NT2/D1 (cell line): ENCODE results near the gene NELFE.

Source experiments
- DNase-seq: peaks from one replicate; pipeline ENCODE4 v3.0.0-alpha.2; 2011; ENCODE audit warnings: low read depth, low spot score
- H3K27me3 ChIP-seq: 2 replicates; pipeline ENCODE4 v1.6.0; 2011; ENCODE audit warnings: mild to moderate bottlenecking; ENCODE audit not compliant: insufficient read length, insufficient read depth
- H3K36me3 ChIP-seq: 2 replicates; pipeline ENCODE4 v1.6.1; 2011; ENCODE audit warnings: mild to moderate bottlenecking, low read length, mixed read lengths; ENCODE audit not compliant: insufficient read depth, insufficient read length
- H3K4me1 ChIP-seq: 2 replicates; pipeline ENCODE4 v1.5.1; 2011; ENCODE audit not compliant: insufficient read depth, insufficient read length
- H3K4me3 ChIP-seq: 2 replicates; pipeline ENCODE4 v1.5.1; 2011; ENCODE audit warnings: low read depth; ENCODE audit not compliant: insufficient read length
- H3K9ac ChIP-seq: 2 replicates; pipeline ENCODE4 v1.6.0; 2011; ENCODE audit warnings: low read depth; ENCODE audit not compliant: insufficient read length
- H3K9me3 ChIP-seq: 2 replicates; pipeline ENCODE4 v1.5.1; 2011; ENCODE audit warnings: mild to moderate bottlenecking, low read length; ENCODE audit not compliant: insufficient read depth
- SUZ12 ChIP-seq: IDR thresholded peaks from 2 replicates; pipeline ENCODE4 v1.6.1; 2011; ENCODE audit not compliant: insufficient read length, insufficient read depth; ENCODE audit errors: extremely low read depth
- YY1 ChIP-seq: IDR thresholded peaks from 2 replicates; pipeline ENCODE4 v1.6.1; 2011; ENCODE audit not compliant: insufficient read length, insufficient read depth
- ZNF274 ChIP-seq: IDR thresholded peaks from 2 replicates; pipeline ENCODE4 v1.6.1; 2011; ENCODE audit warnings: mild to moderate bottlenecking, low read depth, low read length

The NELFE gene

GRCh38 chr6:31958412-31958740, 395 bp downstream of the NELFE start:
- DNase-seq = no peak
- no peaks in the 10 kb centered on the region for H3K4me1 ChIP-seq
- H3K9ac ChIP-seq = peak overlapping the region; percentile 96
- no peaks in the 10 kb centered on the region for H3K27me3 ChIP-seq
- H3K4me3 ChIP-seq = peak overlapping the region; percentile 96
- TF ChIP-seq YY1 (no peak), ZNF274 (no peak), SUZ12 (no peak)
- H3K36me3 ChIP-seq = peaks cover 79% of the 10 kb centered on the region
- no peaks in the 10 kb centered on the region for H3K9me3 ChIP-seq

GRCh38 chr6:31956796-31957195, 2.0 kb downstream of the NELFE start:
- no peaks in the 10 kb centered on the region for H3K27me3 ChIP-seq
- no peak overlapping the region for H3K9ac ChIP-seq
- H3K36me3 ChIP-seq = peaks cover 79% of the 10 kb centered on the region
- H3K4me3 ChIP-seq = no peak overlapping the region
- no peak for DNase-seq
- no peaks in the 10 kb centered on the region for H3K9me3 ChIP-seq
- TF ChIP-seq YY1 (no peak), SUZ12 (no peak), ZNF274 (no peak)
- H3K4me1 ChIP-seq = no peaks in the 10 kb centered on the region

GRCh38 chr6:31954511-31954910, 4.3 kb downstream of the NELFE start:
- Histone ChIP-seq H3K9me3 (no peaks in the 10 kb centered on the region), H3K27me3 (no peaks in the 10 kb centered on the region), H3K9ac (no peak overlapping the region), H3K4me1 (no peaks in the 10 kb centered on the region), H3K4me3 (no peak overlapping the region), H3K36me3 (peaks cover 72% of the 10 kb centered on the region)
- TF ChIP-seq YY1 (no peak), SUZ12 (no peak), ZNF274 (no peak)
- no peak for DNase-seq

GRCh38 chr6:31952890-31953289, 5.9 kb downstream of the NELFE start:
- Histone ChIP-seq H3K36me3 (peaks cover 72% of the 10 kb centered on the region), H3K9ac (no peak overlapping the region), H3K9me3 (no peaks in the 10 kb centered on the region), H3K4me3 (no peak overlapping the region), H3K27me3 (no peaks in the 10 kb centered on the region), H3K4me1 (no peaks in the 10 kb centered on the region)
- TF ChIP-seq ZNF274 = no peak
- TF ChIP-seq YY1 = no peak
- TF ChIP-seq SUZ12 = no peak
- DNase-seq = no peak

- Histone ChIP-seq H3K36me3 (peaks cover 66% of the 10 kb centered on the region), H3K9ac (no peak overlapping the region), H3K27me3 (no peaks in the 10 kb centered on the region), H3K4me1 (no peaks in the 10 kb centered on the region), H3K4me3 (no peak overlapping the region), H3K9me3 (no peaks in the 10 kb centered on the region)
- peak; percentile 6 for DNase-seq
- no peak for TF ChIP-seq YY1
- TF ChIP-seq ZNF274 = no peak
Measured at GRCh38 chr6:31952140-31952805, 6.5 kb downstream of the NELFE start.

- no peak for TF ChIP-seq ZNF274
- no peak for TF ChIP-seq SUZ12
- no peak for TF ChIP-seq YY1
- Histone ChIP-seq H3K4me1 (no peaks in the 10 kb centered on the region), H3K36me3 (peaks cover 48% of the 10 kb centered on the region), H3K9ac (no peak overlapping the region), H3K4me3 (no peak overlapping the region), H3K27me3 (no peaks in the 10 kb centered on the region), H3K9me3 (no peaks in the 10 kb centered on the region)
- no peak for DNase-seq
Measured at GRCh38 chr6:31949926-31950548, 8.7 kb downstream of the NELFE start.

GRCh38 chr6:31948753-31949413, 9.9 kb downstream of the NELFE start:
- Histone ChIP-seq H3K36me3 (peaks cover 36% of the 10 kb centered on the region), H3K9ac (no peak overlapping the region), H3K9me3 (no peaks in the 10 kb centered on the region), H3K4me3 (no peak overlapping the region), H3K4me1 (no peaks in the 10 kb centered on the region), H3K27me3 (no peaks in the 10 kb centered on the region)
- no peak for DNase-seq
- TF ChIP-seq SUZ12 = no peak
- no peak for TF ChIP-seq YY1
- no peak for TF ChIP-seq ZNF274
